SK-N-MC (cell line): Measurements from ENCODE around the gene LRRC74B.

ENCODE experiments used
- EZH2 ChIP-seq: fragments of 200-600 bp; sonication (generic); IDR thresholded peaks from one replicate; pipeline ENCODE4 v1.6.1; 2017; ENCODE audit warnings: antibody characterized with exemption
- FOXP2 ChIP-seq: optimal IDR thresholded peaks from 2 replicates; pipeline ENCODE3; 2011; ENCODE audit warnings: mild to moderate bottlenecking, moderate library complexity; ENCODE audit not compliant: insufficient read depth; ENCODE audit errors: extremely low read length, control extremely low read depth
- POLR2AphosphoS5 ChIP-seq: IDR thresholded peaks from 2 replicates; pipeline ENCODE4 v1.6.1; 2012; ENCODE audit warnings: mild to moderate bottlenecking, low read depth, low read length, borderline replicate concordance

DNA sequence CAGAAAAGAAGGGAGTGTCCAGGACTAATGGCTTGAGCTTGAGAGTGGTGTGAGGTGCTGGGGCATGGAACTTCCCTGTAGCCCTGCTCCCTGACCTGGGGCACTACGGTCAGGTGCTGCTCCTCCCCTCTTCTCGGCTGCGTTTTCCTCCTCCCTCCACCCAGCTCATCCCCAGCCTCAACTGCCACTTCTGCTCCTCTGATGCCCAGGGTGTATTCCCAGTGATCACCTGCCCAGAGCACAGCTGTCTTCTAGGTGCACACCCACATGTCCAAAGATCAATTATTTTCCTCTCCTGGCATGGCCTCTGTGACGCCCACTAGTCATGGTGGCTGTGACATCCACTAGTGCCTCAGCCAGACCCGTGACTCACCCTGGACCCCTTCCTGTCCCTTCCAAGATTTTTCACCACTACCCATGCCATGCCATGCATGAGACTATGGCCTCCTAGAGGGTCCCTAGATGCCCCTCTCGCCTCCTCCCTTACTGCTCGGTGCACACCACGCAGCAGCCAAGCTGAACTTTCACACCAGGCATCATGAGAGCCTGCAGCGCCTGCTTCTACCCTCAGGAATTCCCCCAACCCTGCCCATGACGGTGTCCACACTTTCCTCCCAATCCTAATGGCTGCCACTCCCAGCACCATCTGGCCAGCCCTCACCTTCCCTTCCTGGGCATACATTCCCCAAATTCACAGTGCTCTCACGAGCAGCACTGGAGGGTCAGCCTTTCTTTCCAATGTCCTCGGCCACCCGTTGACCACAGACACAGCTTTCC is 28.9 kb upstream of the LRRC74B start:
- TF ChIP-seq POLR2AphosphoS5: no peak
- no peak for TF ChIP-seq EZH2
- no peak for TF ChIP-seq FOXP2
